ENCODE results near the gene CARHSP1.
"Not testable (repeated sequence)": the region's sequence is repeated elsewhere in the genome, so short reads cannot be mapped to it uniquely, and the experiment has no call there.

The CARHSP1 gene

DNA sequence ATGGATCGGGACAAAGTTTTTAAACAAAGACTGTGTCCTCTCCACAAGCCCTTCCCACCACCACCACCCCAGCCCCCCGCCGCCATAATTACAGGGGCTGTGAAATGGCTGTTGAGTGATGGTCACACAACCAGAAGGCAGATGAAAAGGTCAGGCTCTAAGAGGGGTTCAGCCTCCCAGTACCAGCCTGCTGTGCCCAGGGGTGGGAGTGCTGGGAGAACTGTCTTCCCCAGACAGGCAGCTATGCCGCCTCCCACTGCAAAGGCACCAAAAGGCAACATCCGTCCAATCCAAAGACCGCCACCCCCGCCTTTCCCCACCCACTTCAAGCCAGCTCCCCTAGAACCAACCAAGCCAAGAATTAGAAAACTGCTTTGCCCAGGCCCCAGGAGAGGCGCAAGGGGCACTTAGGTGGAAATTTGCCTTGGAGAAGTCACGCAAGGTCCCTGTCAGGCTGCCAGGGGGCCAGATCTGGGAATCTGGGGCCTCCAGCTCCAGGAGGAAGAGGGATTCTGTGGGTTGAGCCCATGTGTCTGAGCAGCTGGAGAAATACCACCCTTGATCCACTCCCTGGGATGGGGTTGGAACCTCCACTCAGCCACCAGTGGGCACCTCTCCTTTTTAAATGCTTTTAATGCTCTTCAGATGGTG lies 14.4 kb downstream of the CARHSP1 start:
- no peak for DNase-seq (ENCODE audit: low spot score)

DNA sequence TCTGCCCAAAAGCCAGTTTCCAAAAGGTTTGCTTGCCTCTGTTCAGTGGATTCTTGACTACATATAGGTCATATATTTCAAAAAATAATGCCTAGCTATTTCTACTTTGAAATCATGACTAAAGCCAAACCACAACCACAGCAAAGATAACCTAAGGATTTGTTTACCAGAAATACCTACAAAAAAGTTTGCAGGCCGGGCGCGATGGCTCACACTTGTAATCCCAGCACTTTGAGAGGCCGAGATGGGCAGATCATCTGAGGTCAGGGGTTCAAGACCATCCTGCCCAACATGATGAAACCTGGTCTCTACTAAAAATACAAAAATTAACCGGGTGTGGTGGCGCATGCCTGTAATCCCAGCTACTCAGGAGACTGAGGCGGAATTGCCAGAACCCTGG lies 15.2 kb downstream of the CARHSP1 start:
- DNase-seq (ENCODE audit: low spot score): no peak

DNA sequence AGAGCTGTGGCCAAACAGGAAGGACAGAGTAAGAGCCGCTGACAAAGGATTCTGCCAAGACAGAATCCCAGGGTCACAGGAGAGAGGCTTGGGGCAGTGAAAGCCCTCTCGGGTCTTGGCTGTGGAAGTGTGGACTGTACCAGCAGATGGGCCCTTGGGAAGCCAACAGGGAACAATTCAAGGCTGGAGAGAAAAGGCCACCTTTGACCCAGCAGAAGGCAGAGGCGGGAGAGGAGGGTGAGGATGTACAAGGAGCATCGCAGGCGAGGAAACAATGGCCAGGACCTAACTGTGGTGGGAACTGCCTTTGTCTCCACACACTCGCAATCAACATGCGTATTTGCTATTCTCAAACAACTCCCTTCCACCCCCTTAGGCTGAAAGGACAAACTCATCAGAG lies 15.7 kb downstream of the CARHSP1 start:
- no peak for DNase-seq (ENCODE audit: low spot score)

DNA sequence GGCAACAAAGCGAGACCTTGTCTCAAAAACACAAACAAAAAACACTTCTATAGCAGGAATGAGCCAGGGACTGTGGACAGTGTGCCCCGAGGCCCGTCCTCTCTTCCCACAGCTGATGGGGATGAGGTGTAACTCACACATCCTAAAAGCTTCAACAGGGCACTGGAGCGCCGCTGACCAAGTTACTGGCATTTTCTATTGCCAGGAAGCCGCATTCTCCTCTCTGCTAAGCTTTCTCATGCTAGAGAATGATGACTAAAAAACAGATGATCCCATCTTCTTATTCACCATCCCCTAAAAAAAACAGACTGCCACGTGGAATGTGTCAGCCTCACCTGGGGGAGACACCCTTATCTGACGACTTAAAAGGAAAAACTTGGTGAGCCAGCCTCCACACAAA lies 16.3 kb downstream of the CARHSP1 start:
- no peak for DNase-seq (ENCODE audit: low spot score)

DNA sequence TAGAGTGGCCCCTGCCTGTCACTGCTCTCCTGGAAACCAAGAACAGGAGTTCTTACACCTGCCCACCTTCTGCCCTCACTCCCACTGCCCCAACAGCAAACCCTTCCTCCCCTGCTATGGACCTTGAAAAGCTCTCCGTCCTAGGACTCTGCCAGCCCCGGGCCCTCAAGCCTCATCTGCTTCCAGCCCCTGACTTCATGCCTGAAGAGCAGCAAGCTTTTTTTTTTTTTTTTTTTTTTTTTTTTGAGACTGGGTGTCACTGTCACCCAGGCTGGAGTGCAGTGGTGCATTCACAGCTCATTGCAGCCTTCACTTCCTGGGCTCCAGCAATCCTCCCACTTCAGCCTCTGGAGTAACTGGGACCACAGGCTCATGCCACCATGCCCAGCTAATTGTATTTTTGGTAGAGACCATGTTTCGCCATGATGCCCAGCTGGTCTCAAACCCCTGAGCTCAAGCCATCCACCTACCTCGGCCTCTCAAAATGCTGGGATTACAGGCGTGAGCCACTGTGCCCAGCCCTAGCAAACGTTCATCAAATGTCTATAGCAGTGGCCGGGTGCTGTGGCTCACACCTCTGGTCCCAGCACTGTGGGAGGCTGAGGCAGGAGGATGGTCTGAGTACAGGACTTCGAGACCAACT lies 16.9 kb downstream of the CARHSP1 start:
- DNase-seq (ENCODE audit: low spot score): no peak

DNA sequence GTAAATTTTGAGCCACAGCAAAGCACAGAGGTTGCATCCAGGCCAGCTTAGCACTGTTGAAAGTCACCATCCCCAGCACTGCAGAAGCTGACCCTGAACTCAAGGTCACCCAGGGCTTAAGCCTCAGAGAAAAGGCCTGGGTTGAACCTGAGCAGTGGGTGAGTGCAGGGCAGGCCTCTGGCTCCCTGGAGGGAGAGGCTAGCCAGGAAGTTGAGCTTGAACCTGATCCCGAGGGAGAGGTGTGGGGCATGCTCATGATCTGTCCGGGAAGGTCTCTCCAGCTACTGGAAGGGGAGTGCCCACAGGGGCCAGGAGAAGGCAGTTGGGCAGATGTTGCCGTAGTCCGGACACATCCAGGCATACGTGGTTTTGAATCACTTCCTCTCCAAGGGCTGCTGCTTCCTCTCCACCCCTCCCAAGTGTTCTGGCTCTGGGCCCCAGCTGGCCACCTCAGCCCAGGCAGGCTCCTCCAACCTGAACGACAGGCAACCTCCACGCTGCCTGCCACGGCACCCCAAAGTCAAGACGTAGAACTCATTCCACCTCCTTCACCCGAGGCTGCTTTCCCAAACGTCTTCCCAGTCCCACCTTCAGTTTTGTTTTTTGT lies 18.4 kb downstream of the CARHSP1 start:
- DNase-seq (ENCODE audit: low spot score): no peak

DNA sequence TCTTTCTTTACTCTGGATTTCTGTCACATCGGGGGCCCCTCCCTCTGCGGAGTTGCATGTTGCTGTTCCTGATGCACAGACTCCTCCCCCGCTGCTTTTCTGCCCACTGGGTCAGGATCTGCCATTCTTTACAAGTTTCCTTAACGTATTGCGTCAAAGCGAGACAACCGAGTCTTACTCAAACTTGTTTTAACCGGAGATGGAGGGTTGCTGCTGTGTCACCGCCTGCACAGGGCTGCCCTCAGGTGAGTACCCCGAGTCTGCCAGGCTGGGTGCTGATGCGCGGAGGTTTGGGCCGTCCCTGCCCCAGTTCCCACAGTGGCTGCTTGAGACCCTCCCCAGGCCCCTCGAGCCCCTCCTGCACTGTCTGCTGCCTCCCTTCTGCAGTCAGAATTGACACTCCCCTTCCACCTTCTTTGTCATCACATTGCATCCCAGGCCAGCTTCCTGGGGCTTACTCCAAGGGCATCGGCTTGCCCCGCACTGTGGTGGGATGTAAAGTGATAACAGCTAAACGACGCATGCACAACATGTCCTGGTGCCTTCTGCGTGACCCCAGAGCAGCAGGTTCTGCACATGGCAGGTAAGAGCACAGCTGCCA lies 19.3 kb downstream of the CARHSP1 start:
- DNase-seq (ENCODE audit: low spot score): no peak

DNA sequence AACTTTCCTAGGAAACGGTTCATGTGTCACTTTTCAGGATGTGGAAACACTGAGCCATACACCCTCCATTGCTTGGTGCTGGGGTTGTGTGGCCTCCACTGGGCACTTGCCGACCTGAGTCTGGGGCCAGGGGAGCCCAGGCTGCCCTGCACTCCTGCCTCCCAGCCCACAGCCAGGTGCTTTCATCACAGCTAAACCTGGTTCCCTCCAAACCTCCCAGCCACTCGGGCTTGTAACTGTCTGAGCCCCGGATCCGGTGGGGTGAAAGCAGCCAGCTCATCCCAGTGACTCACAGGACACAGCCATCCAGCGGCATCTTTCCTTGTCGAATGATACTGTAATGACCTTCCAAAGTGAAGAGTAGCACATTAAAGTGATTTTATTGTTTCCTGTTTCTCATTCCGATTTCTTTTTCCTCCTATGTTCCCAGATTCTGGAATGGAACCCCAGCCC lies 19.8 kb downstream of the CARHSP1 start:
- no peak for DNase-seq (ENCODE audit: low spot score)

DNA sequence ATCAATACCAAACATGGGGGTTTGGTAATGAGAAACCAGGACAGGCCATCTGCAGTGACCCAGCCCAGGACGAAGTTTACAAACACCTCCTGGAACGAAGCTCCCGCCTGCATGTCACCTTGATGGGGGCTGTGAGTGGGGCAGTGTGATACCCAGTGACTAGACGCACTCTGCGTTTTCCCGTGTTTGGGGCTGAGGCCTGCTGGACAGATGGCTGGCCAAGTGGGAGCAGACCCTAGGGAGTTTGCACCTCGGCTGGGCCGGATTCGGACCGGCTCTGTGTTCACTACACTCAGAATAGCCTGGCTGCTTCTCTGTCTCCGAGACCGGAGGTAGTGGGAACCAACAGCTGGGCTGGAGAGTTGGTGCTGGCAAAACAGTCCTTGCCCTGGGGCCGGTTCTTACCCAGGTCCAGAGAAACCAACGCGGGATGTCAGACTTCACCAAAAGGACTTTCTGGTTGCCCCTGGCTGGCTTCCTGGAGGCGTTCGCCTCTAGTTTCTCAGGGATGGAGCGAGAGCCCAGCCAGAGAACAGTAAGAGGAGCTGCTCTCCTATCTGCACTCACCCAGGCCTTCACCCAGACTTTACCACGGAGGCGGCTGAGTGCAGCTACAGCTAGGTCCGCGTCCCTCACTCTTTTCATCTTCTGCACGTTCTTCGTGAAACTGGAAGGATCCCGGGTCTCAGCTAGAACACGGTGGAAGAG lies 20.4 kb downstream of the CARHSP1 start:
- no peak for DNase-seq (ENCODE audit: low spot score)

DNA sequence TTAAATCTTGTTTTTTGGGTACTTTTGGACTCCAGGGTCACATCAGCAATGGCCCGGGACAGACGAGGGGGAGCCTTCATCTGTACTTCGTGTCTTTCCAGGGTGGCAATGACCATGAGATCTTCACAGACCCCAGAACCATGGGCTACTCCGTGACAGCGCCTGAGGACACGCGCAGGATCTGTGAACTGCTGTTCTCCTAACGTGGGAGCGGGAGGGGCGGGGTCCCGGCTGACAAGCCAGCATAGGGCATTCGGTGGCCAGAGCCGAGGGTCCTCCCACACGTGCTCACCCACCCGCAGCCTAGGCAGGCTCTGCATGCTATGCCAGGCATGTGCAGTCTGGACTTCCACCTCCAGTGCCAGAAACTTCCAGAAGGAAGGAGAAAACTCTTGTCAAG lies 21.2 kb downstream of the CARHSP1 start:
- DNase-seq (ENCODE audit: low spot score): no peak

DNA sequence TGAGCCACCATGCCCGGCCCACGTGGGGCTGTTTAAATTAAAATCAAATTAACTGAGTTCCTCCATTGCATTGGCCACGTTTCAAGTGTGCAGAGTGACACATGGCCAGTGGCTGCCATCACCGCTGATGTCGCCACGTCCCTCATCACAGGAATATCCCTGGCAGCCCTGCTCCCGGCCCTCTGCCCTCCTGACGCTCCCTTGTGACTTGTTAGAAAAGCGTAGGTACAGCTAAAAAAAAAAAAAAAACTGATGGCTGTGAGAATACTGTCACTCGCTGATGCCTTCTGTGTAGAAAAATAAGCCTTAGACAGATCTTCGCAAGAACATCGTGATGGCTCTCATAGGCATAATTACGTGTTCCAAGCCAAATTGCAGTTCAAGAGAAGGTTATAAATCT lies 21.7 kb downstream of the CARHSP1 start:
- DNase-seq (ENCODE audit: low spot score): no peak

DNA sequence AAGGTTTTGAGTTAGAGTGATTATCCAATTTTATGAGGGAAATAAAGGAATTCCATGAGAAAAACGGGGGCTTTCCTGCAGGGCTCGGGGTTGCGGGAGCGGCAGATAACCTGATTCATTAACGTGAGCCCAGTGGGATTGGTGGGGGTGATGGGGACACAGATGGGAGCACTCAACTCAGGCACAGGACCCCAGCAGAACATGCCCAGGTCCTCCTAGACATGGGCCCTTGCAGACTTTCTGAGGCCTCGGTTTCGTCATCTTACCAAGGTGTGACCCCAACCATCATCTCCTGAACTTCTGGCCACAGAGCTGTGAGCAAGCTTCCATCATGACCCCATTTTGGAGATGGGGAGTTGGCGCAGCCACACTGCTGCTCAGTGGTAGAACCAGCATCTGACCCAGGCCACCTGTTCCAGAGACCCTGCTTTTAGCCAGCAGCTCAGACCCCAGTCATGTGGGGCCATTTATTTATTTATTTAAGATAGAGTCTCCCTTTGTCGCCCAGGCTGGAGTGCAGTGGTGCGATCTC lies 22.3 kb downstream of the CARHSP1 start:
- DNase-seq (ENCODE audit: low spot score): no peak

DNA sequence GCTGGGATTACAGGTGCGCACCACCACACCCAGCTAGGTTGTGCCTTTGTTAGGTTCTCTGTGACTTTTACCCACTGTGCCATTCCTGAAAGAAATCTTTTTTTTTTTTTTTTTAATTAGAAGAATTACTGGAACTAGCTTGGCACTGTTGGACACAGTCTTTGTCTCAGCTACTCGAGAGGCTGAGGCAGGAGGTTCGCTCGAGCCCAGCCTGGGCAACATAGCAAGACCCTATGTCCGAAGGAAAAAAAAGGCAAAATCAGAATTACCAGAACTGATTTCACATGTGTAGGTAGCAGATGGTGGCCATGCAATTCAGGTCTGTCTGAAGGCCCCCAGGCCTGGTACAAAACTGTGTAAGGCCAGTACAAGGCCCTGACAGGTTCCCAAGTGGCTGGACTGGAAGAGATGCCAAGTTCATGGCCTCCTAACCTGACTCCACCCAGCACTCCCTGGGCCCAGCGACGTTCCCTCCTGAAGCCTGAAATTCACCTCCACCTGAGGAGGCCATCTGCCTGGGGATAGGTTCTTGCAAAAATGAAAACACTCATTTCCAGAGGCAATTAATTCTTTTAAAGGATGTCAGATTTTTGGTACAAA lies 23.0 kb downstream of the CARHSP1 start:
- DNase-seq (ENCODE audit: low spot score): no peak

DNA sequence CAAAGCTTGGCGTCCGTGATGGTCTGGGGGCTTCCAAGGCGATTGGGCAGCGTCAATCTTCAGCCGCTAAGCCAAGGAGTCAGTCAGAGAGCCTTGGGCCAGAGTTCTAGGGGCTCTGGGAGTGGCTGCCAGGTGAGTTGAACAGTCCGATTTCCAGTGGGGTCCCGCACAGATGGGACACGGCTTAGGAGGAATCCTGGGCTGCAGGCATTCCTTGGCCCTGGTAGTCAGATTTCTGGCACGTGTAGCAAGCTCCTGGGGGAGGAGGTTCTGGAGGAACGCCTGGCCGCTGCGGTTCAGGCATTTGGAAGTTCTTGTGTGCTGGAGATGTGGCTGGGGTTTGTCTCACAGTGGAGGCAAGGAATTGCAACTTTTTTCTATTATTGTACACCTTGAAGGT lies 25.5 kb downstream of the CARHSP1 start:
- not testable (repeated sequence) for DNase-seq (ENCODE audit: low spot score)

DNA sequence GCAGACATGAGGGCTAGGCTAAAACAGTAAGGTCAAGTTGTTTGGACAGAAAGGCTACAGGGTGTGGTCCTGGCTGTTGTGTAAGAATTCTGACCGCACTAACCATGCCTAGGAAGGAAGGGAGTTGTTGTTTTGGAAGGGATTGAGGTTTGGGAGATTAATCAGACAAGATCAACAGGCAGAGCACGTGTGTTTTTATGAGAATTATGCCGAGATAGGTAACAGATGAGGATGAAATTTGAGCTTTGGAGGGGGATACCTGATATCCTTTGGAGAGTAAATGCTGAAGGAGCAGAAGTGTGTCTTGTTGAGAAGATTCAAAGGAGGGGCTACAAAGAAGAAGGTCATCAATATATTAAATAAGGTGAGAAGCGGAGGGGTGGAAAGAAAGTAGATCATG lies 26.8 kb downstream of the CARHSP1 start:
- DNase-seq (ENCODE audit: low spot score): not testable (repeated sequence)

DNA sequence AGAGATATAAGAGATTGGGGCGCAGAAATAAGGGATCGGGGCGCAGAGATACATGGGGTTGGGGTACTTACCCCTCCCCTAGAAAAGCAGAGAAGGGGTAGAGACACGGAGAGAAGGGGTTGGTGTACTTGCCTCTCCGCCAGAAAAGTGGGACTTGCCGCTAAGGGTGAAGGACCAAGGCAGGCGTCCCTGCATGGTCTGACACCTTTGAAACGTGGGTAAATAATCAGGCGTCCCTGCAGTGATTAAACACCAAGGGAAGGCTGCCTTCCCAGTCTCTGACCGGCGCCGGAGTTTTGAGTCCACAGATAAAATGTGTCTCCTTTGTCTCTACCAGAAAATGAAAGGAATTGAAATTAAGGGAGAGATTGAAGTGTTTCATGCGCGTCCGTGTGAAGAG lies 31.2 kb downstream of the CARHSP1 start:
- not testable (repeated sequence) for DNase-seq (ENCODE audit: low spot score)

DNA sequence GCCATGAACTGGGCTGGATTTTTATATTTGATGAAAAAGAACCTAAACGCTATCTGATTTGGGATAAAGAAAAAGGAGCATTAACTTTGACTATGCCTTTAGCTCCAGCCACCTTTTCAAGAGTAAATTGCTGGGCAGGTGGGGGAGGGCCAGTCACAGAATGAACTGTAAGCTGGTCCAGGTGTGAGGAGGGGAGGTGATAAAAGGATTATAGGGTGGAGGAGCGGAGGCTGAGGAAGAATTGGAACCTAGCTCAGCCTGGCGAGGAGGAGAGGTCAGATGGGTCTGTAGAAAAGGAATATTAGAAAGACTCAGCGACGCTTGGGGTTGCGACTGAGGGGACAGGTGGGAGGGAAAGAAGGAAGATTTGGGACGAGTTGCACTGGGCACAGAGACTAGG lies 32.0 kb downstream of the CARHSP1 start:
- DNase-seq (ENCODE audit: low spot score): not testable (repeated sequence)

DNA sequence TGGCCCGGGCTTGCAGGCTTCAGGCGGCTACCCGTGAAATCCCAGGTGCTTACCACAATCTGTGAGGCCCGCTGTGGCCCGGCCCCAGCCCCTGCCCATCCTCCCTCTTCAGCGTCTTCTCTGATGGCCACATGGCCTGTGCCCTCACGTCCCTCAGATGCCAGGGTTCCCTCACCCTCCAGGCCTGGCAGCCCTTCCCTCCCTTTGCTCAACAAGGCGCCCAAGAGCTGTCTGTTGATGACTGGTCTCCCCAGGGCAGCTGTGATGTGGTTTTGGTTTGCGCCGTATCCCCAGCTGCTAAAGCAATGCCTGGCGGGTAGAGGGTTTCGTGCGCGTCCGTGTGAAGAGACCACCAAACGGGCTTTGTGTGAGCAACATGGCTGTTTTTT lies 36.1 kb downstream of the CARHSP1 start:
- no peak for DNase-seq (ENCODE audit: low spot score)

DNA sequence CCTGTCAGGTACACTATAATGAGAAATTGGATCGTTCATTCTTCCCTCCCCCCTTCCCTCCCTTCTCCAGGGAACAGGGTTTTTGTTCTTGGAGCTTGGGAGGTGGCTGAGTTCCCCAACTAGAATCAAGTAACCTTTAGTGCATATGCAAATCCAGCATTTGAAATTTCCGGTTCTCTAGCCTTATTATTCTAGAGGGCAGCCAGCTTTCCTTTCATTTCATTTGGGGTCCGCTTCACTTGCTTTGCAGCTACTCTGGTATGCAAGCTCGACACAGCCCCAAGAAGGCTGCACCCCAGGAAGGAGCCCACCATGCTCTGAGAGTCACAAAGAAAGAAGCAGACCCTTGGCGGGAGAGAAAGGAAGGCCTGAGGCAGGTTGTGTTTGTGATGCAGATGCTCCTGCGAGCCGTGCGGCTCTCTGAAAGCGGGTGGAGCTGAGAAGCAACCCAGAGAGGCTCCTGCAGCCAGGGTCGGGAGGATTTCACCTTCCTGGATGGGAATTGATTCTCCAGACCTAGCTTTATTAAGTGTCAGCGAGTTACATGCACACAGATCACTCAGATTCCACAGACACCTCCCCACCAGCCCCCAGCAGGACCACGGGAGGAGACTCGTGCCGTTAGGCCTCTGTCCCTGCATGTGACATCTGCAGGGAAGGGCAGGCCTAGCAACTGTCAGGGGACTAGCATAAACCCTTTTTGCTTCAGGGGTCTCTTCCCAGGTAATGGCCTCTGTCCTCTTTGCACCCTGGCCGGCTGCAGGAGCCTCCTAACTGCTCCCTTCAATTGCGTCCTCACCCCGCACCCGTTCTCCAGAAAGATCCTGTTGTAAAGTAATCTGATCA lies 36.7 kb downstream of the CARHSP1 start:
- no peak for DNase-seq (ENCODE audit: low spot score)

DNA sequence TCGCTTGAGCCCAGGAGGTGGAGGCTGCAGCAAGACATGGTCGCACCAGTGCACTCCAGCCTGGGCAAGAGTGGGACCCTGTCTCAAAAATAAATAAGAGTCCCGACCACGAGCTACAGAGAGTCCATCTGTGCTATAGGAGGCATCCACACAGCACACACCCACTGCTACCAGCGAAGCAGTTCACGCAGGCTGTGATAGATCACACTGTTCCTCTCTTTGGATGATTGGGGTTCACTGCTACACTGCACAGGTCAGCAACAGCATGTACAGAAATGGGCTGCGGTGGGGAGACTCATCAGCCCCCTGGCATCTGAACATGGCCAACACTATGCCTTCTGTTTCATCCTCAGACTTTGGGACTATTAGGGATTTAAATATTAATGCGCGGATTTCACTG lies 37.4 kb downstream of the CARHSP1 start:
- DNase-seq (ENCODE audit: low spot score): no peak

All from hematopoietic multipotent progenitor cell treated with erythropoietin and hydrocortisone succinate and interleukin-3 and kit ligand, for 17 days (in vitro differentiated cells).